ENCODE data around the gene VCL. TPM values are rescaled to one million over a fixed set of nuclear protein-coding genes. Genes with fewer than 3 reads are reported as not detected.

Gene VCL
- polyA plus RNA-seq, 1 of the 3 experiments (the other 2 are of a cell fraction): 147 TPM

- Histone ChIP-seq H3F3A (replicated peaks; ENCODE audit: insufficient read depth) (peaks cover 16% of the 10 kb centered on the region), H3K9ac (no peak overlapping the region), H3K9me3 (no peaks in the 10 kb centered on the region), H3K79me2 (ENCODE audit: insufficient read depth) (peaks cover 14% of the 10 kb centered on the region), H3K4me2 (no peak overlapping the region), H4K20me1 (ENCODE audit: insufficient read depth) (no peaks in the 10 kb centered on the region), H3K4me3 (ENCODE audit: low read depth in 2 of 2, low read length in 1 of 2) (no peak overlapping the region), H3K27me3 (ENCODE audit: insufficient read depth) (no peaks in the 10 kb centered on the region), H3K4me1 (ENCODE audit: control insufficient read depth in 1 of 2, insufficient read depth in 2 of 2, low read depth in 1 of 2, low read length in 1 of 2) (peaks cover 3 to 11% of the 10 kb centered on the region in 2 experiments; a peak in 3 of 4 replicates), H3K36me3 (replicated peaks in 1 of 2; ENCODE audit: control insufficient read depth in 1 of 2, insufficient read depth in 2 of 2, low read length in 1 of 2) (no peaks in the 10 kb centered on the region), H3K27ac (ENCODE audit: low read depth in 2 of 2, low read length in 1 of 2) (no peak overlapping the region), H2AFZ (ENCODE audit: low read depth) (no peak overlapping the region), H3K9me2 (no peaks in the 10 kb centered on the region)
- TF ChIP-seq PBX3 (IDR thresholded peaks at IDR 0.05) (no peak), ELF1 (IDR thresholded peaks at IDR 0.05) (no peak)
- 100% methylated on average over 3 of the region's 3 CpGs for WGBS (ENCODE audit: low lambda C conversion rate)
- POLR2A ChIA-PET: no interaction called here
- CTCF ChIA-PET: interaction anchor here (1.2 kb wide), 1 partner anchor 11 kb away, joined by 3 read pairs; no protein-coding TSS in a partner anchor
- no peak for DNase-seq
Observed at GRCh38 chr10:74160013-74160412, 162.1 kb downstream of the VCL start.

GRCh38 chr10:74163319-74164068 lies 165.6 kb downstream of the VCL start:
- POLR2A ChIA-PET: no interaction called here
- Histone ChIP-seq H3K4me1 (ENCODE audit: control insufficient read depth in 1 of 2, insufficient read depth in 2 of 2, low read depth in 1 of 2, low read length in 1 of 2) (peaks cover 0 to 12% of the 10 kb centered on the region in 2 experiments; a peak in 2 of 4 replicates), H2AFZ (ENCODE audit: low read depth) (peak overlapping the region; percentile 8; the same call in 1 of the 2 replicates), H3K27me3 (ENCODE audit: insufficient read depth) (no peaks in the 10 kb centered on the region), H3K4me3 (ENCODE audit: low read depth in 2 of 2, low read length in 1 of 2) (no peak overlapping the region), H4K20me1 (ENCODE audit: insufficient read depth) (no peaks in the 10 kb centered on the region), H3F3A (replicated peaks; ENCODE audit: insufficient read depth) (peaks cover 21% of the 10 kb centered on the region), H3K27ac (ENCODE audit: low read depth in 2 of 2, low read length in 1 of 2) (peak overlapping the region in 1 of 2 experiments; percentile 1; a peak in 1 of 4 replicates), H3K36me3 (replicated peaks in 1 of 2; ENCODE audit: control insufficient read depth in 1 of 2, insufficient read depth in 2 of 2, low read length in 1 of 2) (no peaks in the 10 kb centered on the region), H3K9me2 (no peaks in the 10 kb centered on the region), H3K4me2 (no peak overlapping the region), H3K79me2 (ENCODE audit: insufficient read depth) (peaks cover 8% of the 10 kb centered on the region; the same call in 1 of the 2 replicates), H3K9me3 (no peaks in the 10 kb centered on the region), H3K9ac (no peak overlapping the region)
- DNase-seq: no peak
- 93% methylated on average over 3 of the region's 3 CpGs for WGBS (ENCODE audit: low lambda C conversion rate)
- TF ChIP-seq USF1 (IDR thresholded peaks at IDR 0.05; ENCODE audit: borderline replicate concordance, low read depth): no peak
- TF ChIP-seq TEAD4 (IDR thresholded peaks at IDR 0.05; ENCODE audit: borderline replicate concordance, insufficient read depth): no peak
- no peak for TF ChIP-seq RAD21 (IDR thresholded peaks at IDR 0.05; ENCODE audit: low read length)
- TF ChIP-seq EZH2phosphoT487 (IDR thresholded peaks at IDR 0.05; ENCODE audit: borderline replicate concordance, low read depth): no peak
- TF ChIP-seq YY1 (IDR thresholded peaks at IDR 0.05; ENCODE audit: low read depth): no peak
- no peak for TF ChIP-seq PBX3 (IDR thresholded peaks at IDR 0.05)
- TF ChIP-seq MEF2A (IDR thresholded peaks at IDR 0.05; ENCODE audit: borderline replicate concordance, low read depth): no peak
- TF ChIP-seq MXI1 (IDR thresholded peaks at IDR 0.05; ENCODE audit: low read depth, low read length): no peak
- CTCF ChIA-PET: interaction anchor here (0.6 kb wide), 1 partner anchor 30 kb away, joined by 3 read pairs; no protein-coding TSS in a partner anchor

Data from SK-N-SH (cell line).